ENCODE data around the gene CYP19A1.

Gene CYP19A1

GRCh38 chr15:51356983-51357382 lies 18.6 kb upstream of the CYP19A1 start:
- DNase-seq, result no peak

GRCh38 chr15:51356147-51356546 lies 17.8 kb upstream of the CYP19A1 start:
- DNase-seq, result no peak

- DNase-seq, result no peak
These were observed 16.7 kb upstream of the CYP19A1 start for GRCh38 chr15:51355096-51355495.

- DNase-seq, result no peak
These were observed 15.6 kb upstream of the CYP19A1 start for GRCh38 chr15:51353976-51354375.

GRCh38 chr15:51350723-51351122 lies 12.3 kb upstream of the CYP19A1 start:
- no peak for DNase-seq

- DNase-seq, result no peak
These were observed 10.9 kb upstream of the CYP19A1 start for GRCh38 chr15:51349156-51349844.

GRCh38 chr15:51348688-51349087 lies 10.3 kb upstream of the CYP19A1 start:
- no peak for DNase-seq

GRCh38 chr15:51346136-51346535 lies 7.7 kb upstream of the CYP19A1 start:
- no peak for DNase-seq

- no peak for DNase-seq
These were observed 5.1 kb upstream of the CYP19A1 start for GRCh38 chr15:51343466-51343865.

GRCh38 chr15:51342227-51342999 lies 4.0 kb upstream of the CYP19A1 start:
- DNase-seq, result no peak

GRCh38 chr15:51341366-51342226 lies 3.2 kb upstream of the CYP19A1 start, which contains the start of gene GLDN:
Gene GLDN (plus strand): TSS chr15:51341655. CDS start chr15:51341685, 30 bp downstream.
- no peak for DNase-seq

- DNase-seq, result no peak
These were observed 2.6 kb downstream of the CYP19A1 start for GRCh38 chr15:51335538-51336410.

GRCh38 chr15:51335087-51335486 lies 3.3 kb downstream of the CYP19A1 start:
- no peak for DNase-seq

- no peak for DNase-seq
These were observed 4.4 kb downstream of the CYP19A1 start for GRCh38 chr15:51334011-51334451.

- DNase-seq, result no peak
These were observed 4.8 kb downstream of the CYP19A1 start for GRCh38 chr15:51333571-51333970.

- no peak for DNase-seq
These were observed 5.9 kb downstream of the CYP19A1 start for GRCh38 chr15:51332206-51333147.

- no peak for DNase-seq
These were observed 7.3 kb downstream of the CYP19A1 start for GRCh38 chr15:51331141-51331540.

- DNase-seq, result no peak
These were observed 9.5 kb downstream of the CYP19A1 start for GRCh38 chr15:51328926-51329325.

GRCh38 chr15:51327081-51327480 lies 11.3 kb downstream of the CYP19A1 start:
- DNase-seq, result no peak

GRCh38 chr15:51325167-51325566 lies 13.2 kb downstream of the CYP19A1 start:
- DNase-seq, result no peak

GRCh38 chr15:51323749-51324148 lies 14.6 kb downstream of the CYP19A1 start:
- DNase-seq, result no peak

Measured in NCI-H187 treated with DMSO at 0.1 percent for 48 hours (cell line).